Dendritic cell treated with granulocyte-macrophage colony-stimulating factor and Interleukin-4, amounts not matched to agents 40 ng/mL and 50 ng/mL, for 4 days (primary cell): Measurements from ENCODE around the gene PPIL6.

ENCODE experiments used
- H3K27ac Mint-ChIP-seq: one replicate; pipeline ENCODE4 v1.8.0; 2022; ENCODE audit warnings: mild to moderate bottlenecking, mixed read lengths
- H3K27me3 Mint-ChIP-seq: one replicate; pipeline ENCODE4 v1.8.0; 2022; ENCODE audit warnings: mild to moderate bottlenecking, mixed read lengths
- H3K36me3 Mint-ChIP-seq: one replicate; pipeline ENCODE4 v1.8.0; 2022; ENCODE audit warnings: low read depth, mixed read lengths
- H3K4me1 Mint-ChIP-seq: one replicate; pipeline ENCODE4 v1.8.0; 2022; ENCODE audit warnings: low read depth, mixed read lengths
- H3K4me3 Mint-ChIP-seq: one replicate; pipeline ENCODE4 v1.8.0; 2022; ENCODE audit warnings: mild to moderate bottlenecking, moderate library complexity, mixed read lengths
- H3K9me3 Mint-ChIP-seq: one replicate; pipeline ENCODE4 v1.8.0; 2022; ENCODE audit warnings: mixed read lengths
- intact Hi-C: fragments of 100-400 bp; cut with micrococcal nuclease; formaldehyde crosslinking; loops from one replicate; pipeline ENCODE4 v1.15.0; 2022

PPIL6 gene

GRCh38 chr6:109458774-109459531 lies 18.5 kb upstream of the PPIL6 start:
- peaks cover 40% of the 10 kb centered on the region for H3K36me3 Mint-ChIP-seq
- H3K4me1 Mint-ChIP-seq = peaks cover 50% of the 10 kb centered on the region
- H3K9me3 Mint-ChIP-seq = no peaks in the 10 kb centered on the region
- H3K27me3 Mint-ChIP-seq = no peaks in the 10 kb centered on the region
- intact Hi-C loops = no loop called here
- H3K27ac Mint-ChIP-seq = peak overlapping the region; percentile 38
- H3K4me3 Mint-ChIP-seq = no peak overlapping the region

- peaks cover 47% of the 10 kb centered on the region for H3K36me3 Mint-ChIP-seq
- peak overlapping the region; percentile 55 for H3K27ac Mint-ChIP-seq
Measured at GRCh38 chr6:109457562-109457996, 17.2 kb upstream of the PPIL6 start.

DNA sequence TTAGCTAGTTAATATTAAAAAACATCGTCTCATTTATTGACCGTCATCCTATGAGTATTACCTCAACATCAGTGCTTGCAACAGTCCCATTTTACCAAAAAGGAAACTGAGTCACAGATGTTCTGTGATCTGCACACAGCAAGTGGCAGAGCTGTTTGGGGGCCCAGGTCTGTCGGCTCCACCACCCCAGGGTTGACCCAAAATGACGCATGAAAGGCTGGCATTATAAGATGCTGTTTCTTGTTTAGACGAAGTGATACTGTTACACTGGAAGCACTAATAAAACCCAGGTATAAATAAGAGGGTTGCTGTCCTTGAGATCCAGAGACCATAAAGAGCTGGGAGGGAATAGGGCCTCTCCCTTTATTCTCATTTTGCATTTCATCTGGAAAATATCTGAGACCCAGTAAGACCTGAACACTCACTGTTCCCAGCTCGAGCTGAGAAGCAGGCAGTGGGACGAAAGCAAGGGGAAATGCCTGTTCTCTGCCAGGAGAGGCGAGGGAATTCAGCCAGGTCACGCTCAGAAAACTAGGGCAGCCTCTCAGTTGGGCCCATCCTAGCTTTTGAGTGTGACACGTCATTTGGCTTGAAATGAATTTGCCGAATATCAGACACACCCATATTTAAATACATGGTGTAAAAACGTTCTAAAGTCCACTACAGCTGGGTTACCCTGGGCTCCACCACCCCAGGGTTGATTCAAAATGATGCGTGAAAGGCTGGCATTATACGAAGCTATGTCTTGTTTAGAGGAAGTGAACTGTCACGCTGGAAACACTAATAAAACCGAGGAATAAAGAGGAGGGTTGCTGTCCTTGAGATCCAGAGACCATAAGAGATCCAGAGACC lies 16.5 kb upstream of the PPIL6 start:
- intact Hi-C loops = no loop called here
- peaks cover 67% of the 10 kb centered on the region for H3K4me1 Mint-ChIP-seq
- peak overlapping the region; percentile 95 for H3K27ac Mint-ChIP-seq
- H3K36me3 Mint-ChIP-seq = peaks cover 47% of the 10 kb centered on the region
- no peaks in the 10 kb centered on the region for H3K27me3 Mint-ChIP-seq
- H3K4me3 Mint-ChIP-seq = peak overlapping the region; percentile 96
- H3K9me3 Mint-ChIP-seq = no peaks in the 10 kb centered on the region

More at GRCh38 chr6:109457562-109457996, 17.2 kb upstream of the PPIL6 start:
- H3K27me3 Mint-ChIP-seq = no peaks in the 10 kb centered on the region
- intact Hi-C loops = no loop called here
- H3K9me3 Mint-ChIP-seq = no peaks in the 10 kb centered on the region
- H3K4me1 Mint-ChIP-seq = peaks cover 61% of the 10 kb centered on the region
- H3K4me3 Mint-ChIP-seq = no peak overlapping the region

GRCh38 chr6:109456111-109456583 lies 15.7 kb upstream of the PPIL6 start:
- Mint-ChIP-seq H3K4me3 (peak overlapping the region; percentile 96), H3K9me3 (no peaks in the 10 kb centered on the region), H3K4me1 (peaks cover 72% of the 10 kb centered on the region), H3K36me3 (peaks cover 48% of the 10 kb centered on the region), H3K27ac (peak overlapping the region; percentile 95), H3K27me3 (no peaks in the 10 kb centered on the region)
- intact Hi-C loops = no loop called here

DNA sequence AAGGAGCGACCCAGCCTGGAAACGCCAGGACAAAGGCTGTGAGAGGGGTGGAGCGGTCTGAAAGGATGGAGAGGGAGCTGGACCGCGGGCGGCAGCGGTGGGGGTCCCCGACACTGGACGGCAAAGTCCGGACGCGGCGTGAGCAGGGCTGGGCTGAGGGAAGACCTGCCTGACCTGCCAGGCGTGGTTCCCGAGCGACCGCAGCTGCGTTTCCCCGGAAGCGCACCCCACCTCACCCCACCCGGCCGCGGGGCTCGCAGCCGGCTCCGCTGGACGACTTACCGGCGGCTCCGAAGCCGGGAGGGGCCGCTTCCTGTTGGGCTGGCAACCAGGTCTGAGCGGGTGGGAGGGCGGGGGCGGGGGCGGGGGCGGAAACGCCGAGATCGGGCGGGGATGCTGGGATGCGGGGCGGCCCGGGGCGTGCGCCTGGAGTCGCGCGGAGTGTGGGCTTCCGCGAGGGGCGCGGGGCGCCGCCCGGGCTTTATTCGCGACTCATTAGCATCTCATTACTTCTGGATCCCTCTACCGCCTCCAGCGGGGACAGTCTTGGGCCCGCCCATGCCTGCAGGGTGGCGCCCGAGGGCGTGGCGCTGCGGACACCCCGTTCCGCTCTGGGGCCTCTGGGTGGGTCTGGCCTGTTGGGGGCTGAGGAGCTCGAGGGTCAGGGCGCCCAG lies 15.1 kb upstream of the PPIL6 start, which contains the start of gene MICAL1:
MICAL1 (minus strand) TSS at position 336 of the 674 bp plus-strand sequence. CDS start 1,576 bp downstream, outside the sequence.
- peaks cover 72% of the 10 kb centered on the region for H3K4me1 Mint-ChIP-seq
- no peaks in the 10 kb centered on the region for H3K9me3 Mint-ChIP-seq
- H3K27me3 Mint-ChIP-seq = no peaks in the 10 kb centered on the region
- H3K36me3 Mint-ChIP-seq = peaks cover 50% of the 10 kb centered on the region
- H3K4me3 Mint-ChIP-seq = peak within 1 kb of the TSS; percentile 96
- peak within 1 kb of the TSS; percentile 95 for H3K27ac Mint-ChIP-seq
- intact Hi-C loops = loop anchor here (2.0 kb wide), 2 partner anchors 15 to 27 kb away; partner anchors contain the start of genes PPIL6, SMPD2 and ZBTB24

DNA sequence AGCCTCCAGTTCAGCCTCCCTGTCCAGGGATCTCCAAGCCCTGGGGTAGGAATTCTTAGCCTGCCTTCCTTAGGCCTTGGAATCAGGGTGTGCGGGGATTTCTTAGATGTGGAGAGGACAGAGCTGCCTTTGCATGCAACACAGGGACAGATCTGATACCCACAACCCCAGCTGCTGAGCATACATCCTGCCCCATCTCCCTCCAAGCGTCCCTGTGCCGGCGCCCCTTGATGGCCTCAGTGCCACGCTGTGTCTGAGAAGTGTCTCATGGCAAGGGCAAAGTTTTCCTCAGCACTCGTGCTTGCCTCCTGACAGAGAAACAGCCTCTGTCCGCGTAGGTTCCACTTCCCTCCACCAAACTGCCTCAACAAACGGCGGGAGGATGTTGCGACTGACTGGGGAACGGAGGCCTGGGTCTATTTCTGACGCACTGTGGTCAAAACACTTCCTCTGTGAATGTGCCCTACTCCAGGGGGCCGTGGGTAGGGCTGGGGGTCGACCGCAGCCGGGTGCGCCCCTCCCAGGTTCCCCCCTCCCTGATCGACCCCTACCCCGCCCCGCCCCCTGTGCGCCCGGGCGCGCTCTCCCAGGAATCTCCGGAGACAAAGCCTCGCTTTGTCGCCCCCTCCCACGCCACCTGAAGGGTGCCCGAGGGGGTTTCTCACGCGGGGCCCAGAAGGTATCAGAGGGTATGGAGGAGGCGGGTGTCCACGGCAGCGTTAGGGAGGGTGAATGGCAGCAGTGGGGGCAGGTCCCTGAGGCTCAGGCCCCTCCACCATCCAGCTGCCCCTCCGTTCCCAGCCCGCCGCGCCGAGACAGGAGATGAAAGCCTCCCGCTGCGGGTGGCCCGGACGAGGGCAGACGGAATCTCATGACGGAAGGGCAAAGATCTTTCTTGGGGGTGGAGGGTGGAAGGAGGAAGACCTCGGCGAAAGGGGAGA lies 14.3 kb upstream of the PPIL6 start:
- intact Hi-C loops = loop anchor here (2.0 kb wide), 2 partner anchors 14 to 28 kb away; partner anchors contain the start of genes PPIL6, SMPD2 and ZBTB24
- peaks cover 58% of the 10 kb centered on the region for H3K36me3 Mint-ChIP-seq
- H3K4me1 Mint-ChIP-seq = peaks cover 79% of the 10 kb centered on the region
- H3K4me3 Mint-ChIP-seq = peak overlapping the region; percentile 96
- H3K27ac Mint-ChIP-seq = peak overlapping the region; percentile 95
- no peaks in the 10 kb centered on the region for H3K9me3 Mint-ChIP-seq
- H3K27me3 Mint-ChIP-seq = no peaks in the 10 kb centered on the region

DNA sequence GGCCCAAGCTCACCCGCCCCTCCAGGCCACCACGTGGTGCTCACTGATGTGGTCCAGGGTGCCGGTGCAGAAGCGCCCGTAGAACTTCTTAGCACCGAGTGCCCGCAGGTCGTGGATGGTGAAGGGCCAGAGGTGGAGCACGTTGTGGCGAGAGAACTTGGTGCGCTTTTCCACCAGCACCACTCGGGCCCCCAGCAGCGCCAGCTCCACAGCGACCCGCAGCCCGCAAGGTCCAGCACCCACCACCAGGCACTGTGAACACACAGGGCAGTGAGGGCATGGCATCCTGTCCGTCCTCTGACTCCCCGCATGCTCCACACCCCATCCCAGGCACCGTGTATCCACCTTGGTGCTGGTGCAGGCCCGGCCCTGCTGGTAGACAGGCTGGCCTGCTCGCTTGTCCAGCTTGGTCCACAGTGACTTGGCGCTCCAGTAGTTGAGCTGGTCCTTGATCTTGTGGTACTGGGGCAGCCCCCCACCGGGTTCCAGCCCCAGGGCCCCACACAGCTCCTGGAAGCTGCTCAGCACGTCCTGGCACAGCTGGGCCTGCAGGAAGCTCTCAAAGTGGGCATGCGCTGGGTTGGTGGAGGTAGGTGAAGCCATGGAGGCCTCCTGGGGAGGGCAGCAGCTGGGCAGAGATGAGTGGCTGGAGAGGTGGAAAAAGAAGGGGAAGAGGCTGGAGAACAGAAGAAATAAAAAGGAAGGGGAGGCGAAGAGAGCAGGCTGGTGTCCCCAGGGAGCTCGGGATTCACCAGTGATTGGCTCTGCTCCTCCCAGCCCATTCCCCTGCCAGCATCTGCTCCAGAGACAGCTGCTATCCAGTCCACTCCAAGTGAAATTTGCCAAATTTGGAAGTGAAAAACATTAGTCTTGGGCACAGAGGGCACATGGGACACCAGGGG lies 13.4 kb upstream of the PPIL6 start:
- Mint-ChIP-seq H3K4me3 (peak overlapping the region; percentile 96), H3K4me1 (peaks cover 80% of the 10 kb centered on the region)

GRCh38 chr6:109453156-109453555 lies 12.7 kb upstream of the PPIL6 start:
- Mint-ChIP-seq H3K27me3 (no peaks in the 10 kb centered on the region), H3K9me3 (no peaks in the 10 kb centered on the region), H3K36me3 (peaks cover 75% of the 10 kb centered on the region), H3K4me1 (peaks cover 80% of the 10 kb centered on the region), H3K4me3 (no peak overlapping the region), H3K27ac (no peak overlapping the region)
- intact Hi-C loops = no loop called here

More for the DNA sequence above, 13.4 kb upstream of the PPIL6 start:
- H3K36me3 Mint-ChIP-seq = peaks cover 68% of the 10 kb centered on the region
- peak overlapping the region; percentile 95 for H3K27ac Mint-ChIP-seq
- intact Hi-C loops = loop anchor here (2.0 kb wide), 2 partner anchors 13 to 29 kb away; partner anchors contain the start of genes PPIL6, SMPD2 and ZBTB24
- no peaks in the 10 kb centered on the region for H3K9me3 Mint-ChIP-seq
- H3K27me3 Mint-ChIP-seq = no peaks in the 10 kb centered on the region

DNA sequence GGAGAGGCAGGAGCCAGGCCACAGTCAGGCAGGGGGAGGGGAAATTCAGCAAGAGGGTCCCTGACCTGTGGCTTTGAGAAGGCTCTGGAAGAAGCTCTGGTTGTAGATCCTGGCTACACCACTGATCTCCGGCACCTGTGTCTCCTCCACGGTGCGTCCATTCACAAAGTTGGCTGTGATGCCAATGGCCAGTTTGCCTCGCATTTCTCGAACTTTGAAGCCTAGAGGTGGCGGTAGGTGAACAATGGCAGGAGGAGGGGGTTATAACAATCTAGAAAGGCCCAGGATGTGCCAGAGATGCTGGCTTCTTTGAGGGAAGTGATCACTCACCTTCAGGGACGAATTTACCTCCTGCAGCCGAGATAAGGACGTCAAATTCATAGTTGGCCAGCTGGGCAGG lies 11.8 kb upstream of the PPIL6 start:
- Mint-ChIP-seq H3K27ac (no peak overlapping the region), H3K4me3 (no peak overlapping the region), H3K27me3 (no peaks in the 10 kb centered on the region), H3K36me3 (peaks cover 84% of the 10 kb centered on the region), H3K9me3 (no peaks in the 10 kb centered on the region), H3K4me1 (peaks cover 81% of the 10 kb centered on the region)
- intact Hi-C loops = no loop called here

GRCh38 chr6:109451376-109451775 lies 10.9 kb upstream of the PPIL6 start:
- intact Hi-C loops = no loop called here

GRCh38 chr6:109450801-109451200 lies 10.4 kb upstream of the PPIL6 start:
- Mint-ChIP-seq H3K4me1 (peaks cover 83% of the 10 kb centered on the region), H3K36me3 (peaks cover 98% of the 10 kb centered on the region), H3K27me3 (no peaks in the 10 kb centered on the region), H3K4me3 (no peak overlapping the region), H3K27ac (no peak overlapping the region), H3K9me3 (no peaks in the 10 kb centered on the region)
- intact Hi-C loops = no loop called here

More at GRCh38 chr6:109451376-109451775, 10.9 kb upstream of the PPIL6 start:
- no peaks in the 10 kb centered on the region for H3K27me3 Mint-ChIP-seq
- no peak overlapping the region for H3K27ac Mint-ChIP-seq
- H3K36me3 Mint-ChIP-seq = peaks cover 92% of the 10 kb centered on the region
- peaks cover 81% of the 10 kb centered on the region for H3K4me1 Mint-ChIP-seq
- no peaks in the 10 kb centered on the region for H3K9me3 Mint-ChIP-seq
- no peak overlapping the region for H3K4me3 Mint-ChIP-seq
